H1 (cell line): ENCODE data around the gene PPFIA2. TPM values are rescaled to one million over a fixed set of nuclear protein-coding genes. Genes with fewer than 3 reads are reported as not detected.

Experiments
- CBX8 ChIP-seq: fragments of 300-800, 300-1000 bp; sonication (generic); IDR thresholded peaks from 2 replicates; pipeline ENCODE4 v1.7.1; 2016; ENCODE audit warnings: low read depth, low read length, borderline replicate concordance
- EP300 ChIP-seq, 2 experiments: IDR thresholded peaks; 1 replicate in 1 of 2; 2 replicates in 1 of 2; pipeline ENCODE4 v1.6.1; 2011 to 2012; ENCODE audit warnings: low read depth in 2 of 2, low read length in 2 of 2, mild to moderate bottlenecking in 2 of 2, borderline replicate concordance in 1 of 2, inconsistent platforms in 1 of 2, moderate library complexity in 1 of 2
- HDAC6 ChIP-seq: IDR thresholded peaks from one replicate; pipeline ENCODE4 v1.7.1; 2012; ENCODE audit warnings: low read depth, mild to moderate bottlenecking, inconsistent platforms, low read length, moderate library complexity
- PHF8 ChIP-seq: fragments of 200-600 bp; sonication (generic); conservative IDR thresholded peaks from 2 replicates; pipeline ENCODE4 v1.7.1; 2012; ENCODE audit warnings: low read depth, mild to moderate bottlenecking, inconsistent platforms, low read length, moderate library complexity
- POU5F1 ChIP-seq: IDR thresholded peaks from 2 replicates; pipeline ENCODE4 v1.6.1; 2011; ENCODE audit warnings: low read depth, mild to moderate bottlenecking, low read length, moderate library complexity
- RXRA ChIP-seq: IDR thresholded peaks from 2 replicates; pipeline ENCODE4 v1.6.1; 2011; ENCODE audit warnings: low read depth, mild to moderate bottlenecking, low read length, moderate library complexity; ENCODE audit not compliant: insufficient read depth
- SAP30 ChIP-seq: fragments of 300-600 bp; sonication (generic); IDR thresholded peaks from 2 replicates; pipeline ENCODE4 v1.7.1; 2012; ENCODE audit warnings: low read length, moderate library complexity, mild to moderate bottlenecking, inconsistent platforms; ENCODE audit not compliant: insufficient read depth, insufficient replicate concordance
- SRF ChIP-seq: IDR thresholded peaks from 2 replicates; pipeline ENCODE4 v1.6.1; 2011; ENCODE audit warnings: mild to moderate bottlenecking, low read depth, low read length, moderate library complexity
- TAF1 ChIP-seq: IDR thresholded peaks from 2 replicates; pipeline ENCODE4 v1.6.1; 2011; ENCODE audit warnings: mild to moderate bottlenecking, low read depth, low read length
- TEAD4 ChIP-seq: IDR thresholded peaks from 2 replicates; pipeline ENCODE4 v1.6.1; 2012; ENCODE audit warnings: low read depth, low read length, inconsistent platforms, mixed read lengths
- ZNF274 ChIP-seq: IDR thresholded peaks from 2 replicates; pipeline ENCODE4 v1.7.0; 2012; ENCODE audit warnings: low read length, borderline replicate concordance; ENCODE audit errors: extremely low read depth
- polyA plus RNA-seq, 7 experiments: library from polyadenylated mRNA; depleted of rRNA in 3 of 7; stranded (reverse) in 5 of 7; unstranded in 2 of 7; fragments of >200 nt in 5 of 7; fragments of 200-250 nt in 2 of 7; gene quantifications; 1 replicate in 5 of 7; 2 replicates in 1 of 7; 4 replicates in 1 of 7; pipeline versions ENCODE4 v1.2.1 to v1.2.3, GENCODE V29; 2011 to 2013; ENCODE audit warnings: missing spikeins in 2 of 7, mixed read lengths in 2 of 7
- total RNA-seq: library from RNA; stranded (reverse); fragmentation: NEBNext Ultra II Directional; extraction: Animal tissue kit (Norgen Biotek cat#: 25700); gene quantifications from 2 replicates; pipeline ENCODE4 v1.2.1, GENCODE V29; 2021

PPFIA2 gene
- total and polyA plus RNA-seq, 2 of the 8 experiments (the other 6 are each of a cell fraction or from before 2014, with no cell fraction given): 1.2 to 1.8 TPM

GRCh38 chr12:81340910-81341309, 418.2 kb downstream of the PPFIA2 start (continued):
- no peak for TF ChIP-seq TEAD4
- TF ChIP-seq SAP30: no peak
- no peak for TF ChIP-seq CBX8
- no peak for TF ChIP-seq SRF
- TF ChIP-seq HDAC6: no peak
- no peak for TF ChIP-seq PHF8
- TF ChIP-seq TAF1: no peak
- no peak for TF ChIP-seq POU5F1
- TF ChIP-seq EP300 (IDR thresholded peaks at IDR 0.05; ENCODE audit: borderline replicate concordance in 1 of 2, low read depth in 2 of 2, low read length in 2 of 2): no peak
- no peak for TF ChIP-seq RXRA
- TF ChIP-seq ZNF274: no peak
- TF ChIP-seq, all 59 proteins: peak for 0
